C4-2B (cell line): Measurements from ENCODE around the gene PLA2G4B.

ENCODE experiments used
- CTCF ChIP-seq: fragments of 450-650 bp; conservative IDR thresholded peaks from 2 replicates; pipeline ENCODE4 v1.5.1; 2017; ENCODE audit warnings: mild to moderate bottlenecking
- ZFX ChIP-seq: fragments of 450-650 bp; IDR thresholded peaks from 2 replicates; pipeline ENCODE4 v1.6.1; 2017

GRCh38 chr15:41865490-41866055, 26.9 kb downstream of the PLA2G4B start:
- TF ChIP-seq CTCF (no peak), ZFX (no peak)
